ENCODE results near the gene HK1.
"Not testable (repeated sequence)": the region's sequence is repeated elsewhere in the genome, so short reads cannot be mapped to it uniquely, and the experiment has no call there.

The HK1 gene

DNA sequence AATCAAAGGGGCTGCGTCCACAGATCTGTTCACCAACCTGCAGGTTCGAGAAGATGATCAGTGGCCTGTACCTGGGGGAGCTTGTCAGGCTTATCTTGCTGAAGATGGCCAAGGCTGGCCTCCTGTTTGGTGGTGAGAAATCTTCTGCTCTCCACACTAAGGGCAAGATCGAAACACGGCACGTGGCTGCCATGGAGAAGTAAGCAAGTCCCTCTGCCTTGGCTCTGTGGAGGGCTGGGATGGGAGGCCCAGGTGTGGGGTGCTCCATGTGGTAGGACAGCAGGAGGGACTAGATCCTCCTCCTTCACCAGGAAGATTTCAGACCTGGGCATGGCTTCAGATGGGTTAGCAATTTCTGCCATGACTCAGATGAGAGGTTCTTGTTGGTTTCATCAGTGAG is 32.3 kb upstream of the HK1 start:
- ATAC-seq (ENCODE audit: low read depth) (no peak), DNase-seq (ENCODE audit: low spot score in 2 of 2) (no peak)
- Mint-ChIP-seq H3K27ac (no peak overlapping the region), H3K27me3 (no peaks in the 10 kb centered on the region), H3K4me1 (no peaks in the 10 kb centered on the region), H3K36me3 (peaks cover 2% of the 10 kb centered on the region), H3K9me3 (no peaks in the 10 kb centered on the region), H3K4me3 (no peak overlapping the region)

DNA sequence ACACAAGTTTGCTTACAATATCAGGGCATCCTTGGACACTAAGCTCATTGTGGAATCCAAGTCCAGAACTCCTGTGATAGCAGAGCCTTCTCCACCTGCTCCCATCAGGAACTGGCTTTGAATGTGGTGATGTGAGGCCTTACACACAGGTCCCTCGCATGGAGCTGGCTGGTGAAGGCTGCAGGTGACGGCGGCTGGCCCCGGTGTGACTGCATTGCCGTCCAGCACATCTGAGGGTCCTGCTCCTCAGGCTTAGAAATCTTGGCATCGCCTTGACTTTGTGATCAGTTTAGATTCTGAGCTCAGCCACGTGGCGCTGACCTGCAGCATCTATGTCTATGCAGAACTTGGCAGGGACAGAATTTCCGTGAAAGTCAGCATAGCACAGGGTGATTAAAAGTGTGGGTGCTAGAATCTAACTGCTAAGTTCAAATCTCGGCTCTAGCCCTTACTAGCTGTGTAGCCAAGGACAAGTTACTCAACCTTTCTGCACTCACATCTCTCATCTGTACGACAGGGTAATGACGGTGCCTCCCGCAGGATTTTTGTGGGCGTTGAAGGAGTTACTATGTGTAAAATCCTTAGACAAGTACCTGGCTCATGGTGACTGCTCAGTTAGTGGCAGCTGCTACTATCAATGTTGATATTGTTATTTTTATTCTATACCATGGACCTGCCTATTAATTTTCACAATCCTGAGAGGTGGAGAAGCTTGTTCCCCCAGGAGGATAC is 31.5 kb upstream of the HK1 start:
- H3K27ac Mint-ChIP-seq = no peak overlapping the region
- H3K4me3 Mint-ChIP-seq = no peak overlapping the region
- no peaks in the 10 kb centered on the region for H3K27me3 Mint-ChIP-seq
- no peaks in the 10 kb centered on the region for H3K4me1 Mint-ChIP-seq
- H3K9me3 Mint-ChIP-seq = no peaks in the 10 kb centered on the region
- DNase-seq (ENCODE audit: low spot score in 2 of 2) (no peak), ATAC-seq (ENCODE audit: low read depth) (no peak)
- peaks cover 2% of the 10 kb centered on the region for H3K36me3 Mint-ChIP-seq

GRCh38 chr10:69247313-69247710 is 31.0 kb upstream of the HK1 start:
- H3K4me1 Mint-ChIP-seq = no peaks in the 10 kb centered on the region
- H3K9me3 Mint-ChIP-seq = no peaks in the 10 kb centered on the region
- no peak overlapping the region for H3K27ac Mint-ChIP-seq
- DNase-seq (ENCODE audit: low spot score in 2 of 2) (no peak), ATAC-seq (ENCODE audit: low read depth) (no peak)
- no peaks in the 10 kb centered on the region for H3K27me3 Mint-ChIP-seq
- peaks cover 2% of the 10 kb centered on the region for H3K36me3 Mint-ChIP-seq
- H3K4me3 Mint-ChIP-seq = no peak overlapping the region

GRCh38 chr10:69248117-69248730 is 30.1 kb upstream of the HK1 start:
- no peak for ATAC-seq (ENCODE audit: low read depth)
- DNase-seq (ENCODE audit: low spot score in 2 of 2) = no peak
- Mint-ChIP-seq H3K4me3 (no peak overlapping the region), H3K27me3 (no peaks in the 10 kb centered on the region), H3K4me1 (no peaks in the 10 kb centered on the region), H3K27ac (no peak overlapping the region), H3K9me3 (no peaks in the 10 kb centered on the region), H3K36me3 (peaks cover 2% of the 10 kb centered on the region)

- H3K4me3 Mint-ChIP-seq = no peak overlapping the region
- ATAC-seq (ENCODE audit: low read depth) (no peak), DNase-seq (ENCODE audit: low spot score in 2 of 2) (no peak)
- peaks cover 2% of the 10 kb centered on the region for H3K36me3 Mint-ChIP-seq
- no peaks in the 10 kb centered on the region for H3K9me3 Mint-ChIP-seq
- H3K4me1 Mint-ChIP-seq = no peaks in the 10 kb centered on the region
- H3K27ac Mint-ChIP-seq = no peak overlapping the region
- no peaks in the 10 kb centered on the region for H3K27me3 Mint-ChIP-seq
Measured at GRCh38 chr10:69250041-69250440, 28.3 kb upstream of the HK1 start.

- H3K27ac Mint-ChIP-seq; H3K9me3 Mint-ChIP-seq; H3K4me1 Mint-ChIP-seq; DNase-seq (ENCODE audit: low spot score in 2 of 2); H3K36me3 Mint-ChIP-seq; H3K4me3 Mint-ChIP-seq; ATAC-seq (ENCODE audit: low read depth); H3K27me3 Mint-ChIP-seq: not testable (repeated sequence)
Measured at GRCh38 chr10:69251417-69251816, 26.9 kb upstream of the HK1 start.

- no peaks in the 10 kb centered on the region for H3K9me3 Mint-ChIP-seq
- H3K4me1 Mint-ChIP-seq = no peaks in the 10 kb centered on the region
- peaks cover 2% of the 10 kb centered on the region for H3K36me3 Mint-ChIP-seq
- ATAC-seq (ENCODE audit: low read depth) = no peak
- no peak overlapping the region for H3K4me3 Mint-ChIP-seq
- H3K27me3 Mint-ChIP-seq = no peaks in the 10 kb centered on the region
- DNase-seq (ENCODE audit: low spot score in 2 of 2) = no peak
- no peak overlapping the region for H3K27ac Mint-ChIP-seq
Measured at GRCh38 chr10:69253171-69253570, 25.1 kb upstream of the HK1 start.

DNA sequence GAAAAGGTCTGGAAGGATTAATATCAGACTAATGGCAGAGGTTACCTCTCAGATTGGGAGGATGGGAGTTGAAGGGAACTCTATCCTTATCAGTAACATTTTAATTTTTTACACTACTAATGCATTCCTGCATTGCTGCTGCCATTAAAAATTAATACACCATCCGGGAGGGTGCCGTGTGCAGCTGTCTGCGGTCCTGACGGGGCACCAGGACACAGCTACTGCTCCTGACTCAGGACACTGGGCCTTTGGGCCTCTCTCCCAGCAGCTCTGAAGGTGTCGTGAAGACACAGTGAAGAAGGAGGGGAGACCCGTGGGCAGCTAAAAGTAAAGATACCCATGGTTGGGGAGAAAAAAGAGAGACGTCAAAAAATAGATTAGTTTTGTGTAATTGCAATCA is 23.4 kb upstream of the HK1 start:
- Mint-ChIP-seq H3K4me1 (no peaks in the 10 kb centered on the region), H3K4me3 (no peak overlapping the region), H3K27ac (no peak overlapping the region), H3K27me3 (no peaks in the 10 kb centered on the region), H3K9me3 (peaks cover 4% of the 10 kb centered on the region), H3K36me3 (peaks cover 5% of the 10 kb centered on the region)
- ATAC-seq (ENCODE audit: low read depth) = no peak
- DNase-seq (ENCODE audit: low spot score in 2 of 2) = no peak

DNA sequence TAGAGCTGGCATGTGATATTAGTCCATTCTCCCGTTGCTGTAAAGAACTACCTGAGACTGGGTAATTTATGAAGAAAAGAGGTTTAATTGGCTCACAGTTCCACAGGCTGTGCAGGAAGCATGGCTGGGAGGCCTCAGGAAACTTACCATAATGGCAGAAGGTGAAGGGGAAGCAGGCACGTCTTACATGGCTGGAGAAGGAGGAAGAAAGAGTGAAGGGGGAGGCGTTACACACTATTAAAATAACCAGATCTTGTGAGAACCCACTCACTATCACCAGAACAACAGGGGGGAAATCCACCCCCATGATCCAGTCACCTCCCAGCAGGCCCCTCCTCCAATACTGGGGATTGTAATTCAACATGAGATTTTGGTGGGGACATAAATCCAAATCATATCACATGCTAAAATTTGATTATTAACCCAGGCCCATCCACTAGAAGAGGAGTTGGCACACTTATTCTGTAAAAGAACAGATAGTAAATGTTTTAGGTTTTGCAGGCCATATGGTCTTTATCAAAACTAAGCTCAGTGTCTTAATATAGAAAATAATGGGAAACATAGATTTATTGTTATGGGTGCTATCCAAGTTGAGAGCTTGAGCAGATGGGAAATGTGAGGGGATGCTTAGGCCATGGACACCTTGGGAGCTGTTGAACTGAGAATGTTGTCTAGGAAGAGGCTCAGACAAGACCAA is 18.6 kb upstream of the HK1 start:
- Mint-ChIP-seq H3K4me1 (peaks cover 3% of the 10 kb centered on the region), H3K36me3 (peaks cover 3% of the 10 kb centered on the region), H3K27ac (no peak overlapping the region), H3K27me3 (no peaks in the 10 kb centered on the region), H3K9me3 (peaks cover 5% of the 10 kb centered on the region), H3K4me3 (no peak overlapping the region)
- ATAC-seq (ENCODE audit: low read depth) (no peak), DNase-seq (ENCODE audit: low spot score in 2 of 2) (no peak)

DNA sequence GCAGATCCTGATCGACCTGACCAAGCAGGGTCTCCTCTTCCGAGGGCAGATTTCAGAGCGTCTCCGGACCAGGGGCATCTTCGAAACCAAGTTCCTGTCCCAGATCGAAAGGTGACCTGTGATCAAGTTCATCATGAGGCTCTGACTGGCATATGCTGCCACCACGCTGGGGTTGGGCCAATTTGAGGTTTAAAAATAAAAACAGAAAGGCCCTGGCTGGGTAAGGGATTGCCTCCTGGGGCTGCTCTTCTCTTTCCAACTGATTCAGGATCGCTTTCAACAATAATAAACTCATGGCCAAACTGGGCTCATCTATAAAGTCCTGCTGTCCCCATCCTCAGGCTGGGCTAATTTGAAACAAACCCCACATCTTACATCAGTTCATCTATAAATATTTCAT is 17.1 kb upstream of the HK1 start:
- no peak overlapping the region for H3K27ac Mint-ChIP-seq
- H3K4me3 Mint-ChIP-seq = no peak overlapping the region
- peaks cover 5% of the 10 kb centered on the region for H3K9me3 Mint-ChIP-seq
- H3K27me3 Mint-ChIP-seq = no peaks in the 10 kb centered on the region
- DNase-seq (ENCODE audit: low spot score in 2 of 2) = no peak
- peaks cover 3% of the 10 kb centered on the region for H3K4me1 Mint-ChIP-seq
- H3K36me3 Mint-ChIP-seq = peaks cover 3% of the 10 kb centered on the region
- no peak for ATAC-seq (ENCODE audit: low read depth)

- Mint-ChIP-seq H3K27me3 (no peaks in the 10 kb centered on the region), H3K27ac (no peak overlapping the region), H3K4me1 (peaks cover 3% of the 10 kb centered on the region), H3K4me3 (no peak overlapping the region), H3K36me3 (peaks cover 3% of the 10 kb centered on the region), H3K9me3 (peaks cover 5% of the 10 kb centered on the region)
- ATAC-seq (ENCODE audit: low read depth) = no peak
- DNase-seq (ENCODE audit: low spot score in 2 of 2) = no peak
Measured at GRCh38 chr10:69262292-69262751, 16.0 kb upstream of the HK1 start.

DNA sequence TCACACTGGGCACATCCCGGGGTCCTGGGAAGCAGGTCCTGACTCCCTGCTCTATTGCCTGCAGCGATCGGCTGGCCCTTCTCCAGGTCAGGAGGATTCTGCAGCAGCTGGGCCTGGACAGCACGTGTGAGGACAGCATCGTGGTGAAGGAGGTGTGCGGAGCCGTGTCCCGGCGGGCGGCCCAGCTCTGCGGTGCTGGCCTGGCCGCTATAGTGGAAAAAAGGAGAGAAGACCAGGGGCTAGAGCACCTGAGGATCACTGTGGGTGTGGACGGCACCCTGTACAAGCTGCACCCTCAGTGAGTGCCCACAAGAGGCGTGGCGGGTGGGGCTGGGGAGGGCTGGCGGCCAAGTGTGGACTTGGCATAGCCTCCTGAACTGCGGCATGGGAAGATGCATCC is 12.8 kb upstream of the HK1 start:
- no peaks in the 10 kb centered on the region for H3K9me3 Mint-ChIP-seq
- H3K4me3 Mint-ChIP-seq = no peak overlapping the region
- no peaks in the 10 kb centered on the region for H3K36me3 Mint-ChIP-seq
- H3K27ac Mint-ChIP-seq = no peak overlapping the region
- H3K27me3 Mint-ChIP-seq = no peaks in the 10 kb centered on the region
- H3K4me1 Mint-ChIP-seq = peaks cover 6% of the 10 kb centered on the region
- ATAC-seq (ENCODE audit: low read depth) (no peak), DNase-seq (ENCODE audit: low spot score in 2 of 2) (no peak)

DNA sequence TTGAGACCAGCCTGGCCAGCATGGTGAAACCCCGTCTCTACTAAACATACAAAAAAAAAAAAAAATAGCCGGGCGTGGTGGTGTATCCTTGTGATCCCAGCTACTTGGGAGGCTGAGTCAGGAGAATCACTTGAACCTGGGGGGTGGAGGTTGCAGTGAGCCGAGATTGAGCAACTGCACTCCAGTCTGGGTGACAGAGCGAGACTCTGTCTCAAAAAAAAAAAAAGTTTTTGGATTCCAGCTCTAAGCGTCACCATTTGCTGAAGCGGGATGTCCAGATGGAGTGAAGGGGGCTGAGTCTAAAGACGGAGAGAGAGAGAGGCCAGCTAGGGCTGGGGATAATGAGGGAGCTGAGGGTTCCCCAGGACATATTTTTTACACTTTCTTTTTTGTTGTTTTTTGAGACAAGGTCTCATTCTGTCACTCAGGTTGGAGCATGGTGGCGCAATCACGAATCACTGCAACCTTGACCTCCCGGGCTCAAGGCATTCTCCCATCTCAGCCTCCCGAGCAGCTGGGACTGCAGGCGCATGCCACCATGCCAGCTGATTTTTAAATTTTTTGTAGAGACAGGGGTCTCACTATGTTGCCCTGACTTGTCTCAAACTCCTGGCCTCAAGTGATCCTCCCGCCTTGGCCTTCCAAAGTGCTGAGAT is 9.4 kb upstream of the HK1 start:
- DNase-seq (ENCODE audit: low spot score in 2 of 2) (no peak), ATAC-seq (ENCODE audit: low read depth) (no peak)
- Mint-ChIP-seq H3K27ac (no peak overlapping the region), H3K27me3 (no peaks in the 10 kb centered on the region), H3K36me3 (no peaks in the 10 kb centered on the region), H3K4me3 (no peak overlapping the region), H3K9me3 (no peaks in the 10 kb centered on the region), H3K4me1 (peaks cover 5% of the 10 kb centered on the region)

- no peaks in the 10 kb centered on the region for H3K27me3 Mint-ChIP-seq
Measured at GRCh38 chr10:69269761-69270160, 8.5 kb upstream of the HK1 start.

More at GRCh38 chr10:69269761-69270160, 8.5 kb upstream of the HK1 start:
- Mint-ChIP-seq H3K36me3 (no peaks in the 10 kb centered on the region), H3K9me3 (no peaks in the 10 kb centered on the region), H3K4me1 (peaks cover 5% of the 10 kb centered on the region), H3K27ac (no peak overlapping the region), H3K4me3 (no peak overlapping the region)
- no peak for DNase-seq (ENCODE audit: low spot score in 2 of 2)
- ATAC-seq (ENCODE audit: low read depth) = no peak

All from memory B cell (primary cell).